ENCODE measurements around the gene PIKFYVE.

- TF ChIP-seq CTCF (IDR thresholded peaks at IDR 0.05; ENCODE audit: insufficient read depth, low read length, poor library complexity, severe bottlenecking) (no peak), EZH2phosphoT487 (conservative IDR thresholded peaks at IDR 0.05; ENCODE audit: low read length) (no peak)
Observed at GRCh38 chr2:208318127-208318526, 52.1 kb downstream of the PIKFYVE start.
